ENCODE data around the gene OR4K14. TPM values are rescaled to one million over a fixed set of nuclear protein-coding genes. Genes with fewer than 3 reads are reported as not detected.
"Not testable (repeated sequence)": the region's sequence is repeated elsewhere in the genome, so short reads cannot be mapped to it uniquely, and the experiment has no call there.

Gene OR4K14
- total RNA-seq: not detected

- DNase-seq (ENCODE audit: low spot score): no peak
Measured at GRCh38 chr14:20019257-20019865, at the start of gene OR4K14. OR4K14 (minus strand) TSS chr14:20019307; CDS start chr14:20015193, 4,114 bp downstream.

GRCh38 chr14:20059745-20060144 lies 40.6 kb upstream of the OR4K14 start, which contains the start of gene OR4L1:
OR4L1 (plus strand) TSS chr14:20060045; CDS start chr14:20060045, 0 bp downstream.
- no peak for DNase-seq (ENCODE audit: low spot score)

- DNase-seq (ENCODE audit: low spot score): no peak
Measured at GRCh38 chr14:20048202-20048601, 29.1 kb upstream of the OR4K14 start.

- no peak for DNase-seq (ENCODE audit: low spot score)
Measured at GRCh38 chr14:20044243-20044642, 25.1 kb upstream of the OR4K14 start.

GRCh38 chr14:20035938-20036337 lies 16.8 kb upstream of the OR4K14 start, which contains the start of gene OR4K13:
OR4K13 (minus strand) TSS chr14:20036038; CDS start chr14:20034758, 1,280 bp downstream.
- DNase-seq (ENCODE audit: low spot score): no peak

- no peak for DNase-seq (ENCODE audit: low spot score)
Measured at GRCh38 chr14:20035449-20035848, 16.3 kb upstream of the OR4K14 start.

- no peak for DNase-seq (ENCODE audit: low spot score)
Measured at GRCh38 chr14:20031058-20031457, 12.0 kb upstream of the OR4K14 start.

GRCh38 chr14:20008156-20008555 lies 11.0 kb downstream of the OR4K14 start:
- DNase-seq (ENCODE audit: low spot score): no peak

- DNase-seq (ENCODE audit: low spot score): no peak
Measured at GRCh38 chr14:20002319-20002718, 16.8 kb downstream of the OR4K14 start.

GRCh38 chr14:20001863-20002262 lies 17.2 kb downstream of the OR4K14 start, which contains the start of gene OR4Q2:
OR4Q2 (plus strand) TSS chr14:20002163.
- no peak for DNase-seq (ENCODE audit: low spot score)

GRCh38 chr14:19993438-19993837 lies 25.7 kb downstream of the OR4K14 start:
- DNase-seq (ENCODE audit: low spot score): no peak

- no peak for DNase-seq (ENCODE audit: low spot score)
Measured at GRCh38 chr14:19975291-19975690, 43.8 kb downstream of the OR4K14 start, which contains the start of gene OR4K15. OR4K15 (plus strand) TSS chr14:19975591; CDS start chr14:19975591, 0 bp downstream.

- DNase-seq (ENCODE audit: low spot score): no peak
Measured at GRCh38 chr14:19974844-19975243, 44.3 kb downstream of the OR4K14 start.

- DNase-seq (ENCODE audit: low spot score): not testable (repeated sequence)
Measured at GRCh38 chr14:19969735-19970134, 49.4 kb downstream of the OR4K14 start.

Other genes starting within 250 kb of the OR4K14 start
- gene OR4M1, start 245.8 kb downstream of the OR4K14 start, total RNA-seq: not detected
- gene OR4N2, start 215.5 kb downstream of the OR4K14 start, total RNA-seq: not detected
- not detected for gene OR4K2, start 144.2 kb downstream of the OR4K14 start, total RNA-seq
- gene OR4K5, start 98.7 kb downstream of the OR4K14 start, total RNA-seq: not detected
- not detected for gene OR4K1, start 88.4 kb downstream of the OR4K14 start, total RNA-seq
- not detected for gene OR4K15, start 43.7 kb downstream of the OR4K14 start, total RNA-seq
- not detected for gene OR4Q2, start 17.1 kb downstream of the OR4K14 start, total RNA-seq
- not detected for gene OR4K13, start 16.7 kb upstream of the OR4K14 start, total RNA-seq
- not detected for gene OR4L1, start 40.7 kb upstream of the OR4K14 start, total RNA-seq
- not detected for gene OR4K17, start 91.4 kb upstream of the OR4K14 start, total RNA-seq
- not detected for gene OR4N5, start 119.5 kb upstream of the OR4K14 start, total RNA-seq
- not detected for gene OR11G2, start 171.6 kb upstream of the OR4K14 start, total RNA-seq
- not detected for gene OR11H6, start 204.4 kb upstream of the OR4K14 start, total RNA-seq
- not detected for gene OR11H7, start 209.7 kb upstream of the OR4K14 start, total RNA-seq
- not detected for gene OR11H4, start 220.0 kb upstream of the OR4K14 start, total RNA-seq